Vagina (tissue), 2 donors: ENCODE data around the gene PIEZO1. TPM values are rescaled to one million over a fixed set of nuclear protein-coding genes. Genes with fewer than 3 reads are reported as not detected.

Experiments
- DNase-seq, 2 donors: peaks; one replicate each; pipeline ENCODE4 v3.0.0-alpha.2; 2017; ENCODE audit errors: extremely low spot score in 2 of 2
- H3K27ac ChIP-seq: fragments of 200-600 bp; sonication (generic); one replicate; pipeline ENCODE4 v1.5.1; 2019
- H3K27me3 ChIP-seq: fragments of 200-600 bp; sonication (generic); one replicate; pipeline ENCODE4 v1.5.1; 2019
- H3K36me3 ChIP-seq, 2 donors: fragments of 200-600 bp; sonication (generic); one replicate each; pipeline ENCODE4 v1.5.1; 2017 to 2019
- H3K4me1 ChIP-seq: fragments of 200-600 bp; sonication (generic); one replicate; pipeline ENCODE4 v1.5.1; 2019
- H3K4me3 ChIP-seq, 2 donors: fragments of 200-600 bp; sonication (generic); 1 replicate in 1 of 2; 2 replicates in 1 of 2; pipeline ENCODE4 v1.5.1; 2016 to 2019
- H3K9me3 ChIP-seq: fragments of 200-600 bp; sonication (generic); one replicate; pipeline ENCODE4 v1.5.1; 2019
- CTCF ChIP-seq, 3 experiments: fragments of 450-650 bp in 2 of 3; fragments of 200-600 bp in 1 of 3; sonication (generic) in 1 of 3; IDR thresholded peaks; one replicate each; pipeline ENCODE4 v1.5.1; 2017 to 2019; ENCODE audit warnings: antibody characterized with exemption in 3 of 3, mild to moderate bottlenecking in 2 of 3, moderate library complexity in 2 of 3
- POLR2A ChIP-seq, 2 donors: fragments of 450-650 bp; IDR thresholded peaks; one replicate each; pipeline ENCODE4 v1.6.1; 2017; ENCODE audit warnings: antibody characterized with exemption in 2 of 2, mild to moderate bottlenecking in 2 of 2, moderate library complexity in 2 of 2
- POLR2AphosphoS5 ChIP-seq, 2 donors: sonication (generic); formaldehyde crosslinking; IDR thresholded peaks; one replicate each; pipeline ENCODE4 v1.9.0; 2017; ENCODE audit warnings: antibody characterized with exemption in 2 of 2, mild to moderate bottlenecking in 2 of 2, low read depth in 1 of 2; ENCODE audit not compliant: insufficient read depth in 1 of 2
- intact Hi-C: fragments of 100-400 bp; cut with DNase I; formaldehyde crosslinking; loops from one replicate; pipeline ENCODE4 v1.15.1; 2023
- total RNA-seq: library from RNA; depleted of rRNA; stranded (reverse); fragments of >200 nt; gene quantifications from one replicate; pipeline ENCODE4 v1.2.3, GENCODE V29; 2016

The PIEZO1 gene
- total RNA-seq, result 184 TPM

GRCh38 chr16:88785106-88785924, at the start of gene PIEZO1:
TSS of gene PIEZO1 (minus strand) at chr16:88785220. CDS start at chr16:88784964, 256 bp downstream.
- DNase-seq, result no peak

GRCh38 chr16:88834670-88835069, 49.6 kb upstream of the PIEZO1 start:
- no peak overlapping the region for H3K27ac ChIP-seq
- no peaks in the 10 kb centered on the region for H3K9me3 ChIP-seq
- intact Hi-C loops, result no loop called here
- H3K36me3 ChIP-seq, result peaks cover 0 to 11% of the 10 kb centered on the region in 2 donors
- no peaks in the 10 kb centered on the region for H3K27me3 ChIP-seq
- no peak for TF ChIP-seq POLR2AphosphoS5 (IDR thresholded peaks at IDR 0.05; ENCODE audit: insufficient read depth in 1 of 2, low read depth in 1 of 2)
- no peak for TF ChIP-seq CTCF (IDR thresholded peaks at IDR 0.05)
- no peak for TF ChIP-seq POLR2A (IDR thresholded peaks at IDR 0.05)
- no peak for DNase-seq
- no peaks in the 10 kb centered on the region for H3K4me1 ChIP-seq
- H3K4me3 ChIP-seq, result no peak overlapping the region

More at GRCh38 chr16:88785106-88785924, at the start of gene PIEZO1:
- peak within 1 kb of the TSS; percentile 72 to 95 for H3K4me3 ChIP-seq
- no peaks in the 10 kb centered on the region for H3K27me3 ChIP-seq
- intact Hi-C loops, result loop anchor here (2.0 kb wide), 1 partner anchor 47 kb away; no protein-coding TSS in a partner anchor
- TF ChIP-seq CTCF (IDR thresholded peaks at IDR 0.05) (peak; percentile 93 to 95 (median 94)), POLR2AphosphoS5 (IDR thresholded peaks at IDR 0.05; ENCODE audit: insufficient read depth in 1 of 2, low read depth in 1 of 2) (peak in 1 of 2 donors; percentile 36), POLR2A (IDR thresholded peaks at IDR 0.05) (peak in 1 of 2 donors; percentile 56)
- H3K4me1 ChIP-seq, result peaks cover 44% of the 10 kb centered on the region
- H3K9me3 ChIP-seq, result no peaks in the 10 kb centered on the region
- peak within 1 kb of the TSS; percentile 96 for H3K27ac ChIP-seq
- H3K36me3 ChIP-seq, result no peaks in the 10 kb centered on the region

- Histone ChIP-seq H3K4me1 (no peaks in the 10 kb centered on the region), H3K36me3 (peaks cover 0 to 2% of the 10 kb centered on the region in 2 donors), H3K27ac (no peak overlapping the region), H3K27me3 (no peaks in the 10 kb centered on the region), H3K9me3 (no peaks in the 10 kb centered on the region), H3K4me3 (no peak overlapping the region)
- intact Hi-C loops, result no loop called here
- TF ChIP-seq POLR2A (IDR thresholded peaks at IDR 0.05) (no peak), CTCF (IDR thresholded peaks at IDR 0.05) (no peak), POLR2AphosphoS5 (IDR thresholded peaks at IDR 0.05; ENCODE audit: insufficient read depth in 1 of 2, low read depth in 1 of 2) (no peak)
- DNase-seq, result no peak
Measured at GRCh38 chr16:88833086-88833485, 48.1 kb upstream of the PIEZO1 start.

GRCh38 chr16:88831838-88832237, 46.8 kb upstream of the PIEZO1 start:
- H3K36me3 ChIP-seq, result peaks cover 0 to 9% of the 10 kb centered on the region in 2 donors
- H3K9me3 ChIP-seq, result no peaks in the 10 kb centered on the region

More at GRCh38 chr16:88831838-88832237, 46.8 kb upstream of the PIEZO1 start:
- no peak for DNase-seq
- Histone ChIP-seq H3K4me1 (peaks cover 3% of the 10 kb centered on the region), H3K27me3 (no peaks in the 10 kb centered on the region), H3K4me3 (no peak overlapping the region), H3K27ac (no peak overlapping the region)
- TF ChIP-seq POLR2AphosphoS5 (IDR thresholded peaks at IDR 0.05; ENCODE audit: insufficient read depth in 1 of 2, low read depth in 1 of 2) (no peak), POLR2A (IDR thresholded peaks at IDR 0.05) (no peak), CTCF (IDR thresholded peaks at IDR 0.05) (no peak)
- intact Hi-C loops, result no loop called here
